Upper lobe of left lung (tissue), 4 donors: ENCODE measurements around the gene N4BP2L1.
"Not testable (repeated sequence)": the region's sequence is repeated elsewhere in the genome, so short reads cannot be mapped to it uniquely, and the experiment has no call there.

Experiments
- CTCF ChIP-seq, 6 experiments: fragments of 450-650 bp in 4 of 6; fragments of 200-600 bp in 2 of 6; sonication (generic) in 2 of 6; IDR thresholded peaks; one replicate each; pipeline ENCODE4 v1.5.1; 2016 to 2019; ENCODE audit warnings: antibody characterized with exemption in 6 of 6
- EP300 ChIP-seq, 4 donors: sonication (generic); formaldehyde crosslinking; IDR thresholded peaks; one replicate each; pipeline ENCODE4 v1.5.1; 2017; ENCODE audit warnings: antibody characterized with exemption in 4 of 4, control low read depth in 2 of 4
- POLR2AphosphoS5 ChIP-seq, 2 donors: sonication (generic); formaldehyde crosslinking; IDR thresholded peaks; one replicate each; pipeline ENCODE4 v1.5.1; 2017; ENCODE audit warnings: antibody characterized with exemption in 2 of 2

- not testable (repeated sequence) for TF ChIP-seq CTCF, EP300, POLR2AphosphoS5 (IDR thresholded peaks at IDR 0.05)
Observed at GRCh38 chr13:32355935-32356334, 72.0 kb downstream of the N4BP2L1 start.
